Chondrocyte (in vitro differentiated cells): ENCODE data around the gene CARS1. TPM values are rescaled to one million over a fixed set of nuclear protein-coding genes. Genes with fewer than 3 reads are reported as not detected.
A peak's percentile ranks its signal among the peaks of the same experiment; 100 is the strongest.

Experiments
- DNase-seq: peaks from one replicate; pipeline ENCODE4 v3.0.0; 2021; ENCODE audit warnings: mixed read lengths, low spot score
- H3K27ac Mint-ChIP-seq: one replicate; pipeline ENCODE4 v1.8.0; 2021; ENCODE audit warnings: mild to moderate bottlenecking, moderate library complexity, mixed read lengths; ENCODE audit not compliant: unreplicated experiment
- H3K27me3 Mint-ChIP-seq: 2 replicates; pipeline ENCODE4 v1.8.0; 2021; ENCODE audit warnings: low read depth, mixed read lengths
- H3K36me3 Mint-ChIP-seq: 2 replicates; pipeline ENCODE4 v1.8.0; 2021; ENCODE audit warnings: low read depth, mixed read lengths
- H3K4me1 Mint-ChIP-seq: 2 replicates; pipeline ENCODE4 v1.8.0; 2021; ENCODE audit warnings: low read depth, mild to moderate bottlenecking, mixed read lengths
- H3K4me3 Mint-ChIP-seq: one replicate; pipeline ENCODE4 v1.8.0; 2021; ENCODE audit warnings: mild to moderate bottlenecking, moderate library complexity, mixed read lengths; ENCODE audit not compliant: unreplicated experiment
- H3K9me3 Mint-ChIP-seq: 2 replicates; pipeline ENCODE4 v1.8.0; 2021; ENCODE audit warnings: low read depth, mixed read lengths
- total RNA-seq: library from RNA; stranded (reverse); gene quantifications from 3 replicates; pipeline ENCODE4 v1.2.1, GENCODE V29; 2021
- TF ChIP-seq, protein P1 (sequence below): fragments of 200-600 bp; sonication (generic); IDR thresholded peaks from 2 replicates; pipeline ENCODE4 v1.5.0; 2021; ENCODE audit warnings: antibody characterized with exemption, mild to moderate bottlenecking, moderate library complexity

The CARS1 gene
- total RNA-seq, 1 donor from 2014 or later, result 106 TPM

DNA sequence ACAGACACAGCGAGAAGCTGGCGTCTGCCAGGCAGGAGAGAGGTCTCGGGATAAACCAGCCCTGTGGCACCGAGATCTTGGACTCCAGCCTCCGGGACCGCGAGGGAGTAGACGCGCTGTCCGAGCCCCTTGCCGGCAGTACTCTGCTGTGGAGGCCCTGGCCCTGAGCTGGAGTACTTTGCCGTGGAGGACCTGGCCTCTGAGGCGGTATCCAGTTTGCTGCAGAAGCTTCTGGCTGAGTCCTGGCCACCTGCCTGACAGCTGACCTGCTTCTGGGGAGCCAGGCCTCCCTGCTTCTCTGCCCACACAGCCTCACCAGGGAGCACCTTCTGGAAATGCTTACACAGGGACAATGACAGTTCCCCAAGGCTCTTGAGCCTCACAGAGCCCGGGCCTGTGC lies 31.6 kb upstream of the CARS1 start:
- DNase-seq, result peak; percentile 80
- H3K36me3 Mint-ChIP-seq, result peaks cover 3% of the 10 kb centered on the region
- H3K4me1 Mint-ChIP-seq, result peaks cover 3% of the 10 kb centered on the region
- H3K27me3 Mint-ChIP-seq, result no peaks in the 10 kb centered on the region
- no peaks in the 10 kb centered on the region for H3K9me3 Mint-ChIP-seq
- H3K27ac Mint-ChIP-seq, result no peak overlapping the region
- H3K4me3 Mint-ChIP-seq, result no peak overlapping the region
- TF ChIP-seq, protein P1, sequence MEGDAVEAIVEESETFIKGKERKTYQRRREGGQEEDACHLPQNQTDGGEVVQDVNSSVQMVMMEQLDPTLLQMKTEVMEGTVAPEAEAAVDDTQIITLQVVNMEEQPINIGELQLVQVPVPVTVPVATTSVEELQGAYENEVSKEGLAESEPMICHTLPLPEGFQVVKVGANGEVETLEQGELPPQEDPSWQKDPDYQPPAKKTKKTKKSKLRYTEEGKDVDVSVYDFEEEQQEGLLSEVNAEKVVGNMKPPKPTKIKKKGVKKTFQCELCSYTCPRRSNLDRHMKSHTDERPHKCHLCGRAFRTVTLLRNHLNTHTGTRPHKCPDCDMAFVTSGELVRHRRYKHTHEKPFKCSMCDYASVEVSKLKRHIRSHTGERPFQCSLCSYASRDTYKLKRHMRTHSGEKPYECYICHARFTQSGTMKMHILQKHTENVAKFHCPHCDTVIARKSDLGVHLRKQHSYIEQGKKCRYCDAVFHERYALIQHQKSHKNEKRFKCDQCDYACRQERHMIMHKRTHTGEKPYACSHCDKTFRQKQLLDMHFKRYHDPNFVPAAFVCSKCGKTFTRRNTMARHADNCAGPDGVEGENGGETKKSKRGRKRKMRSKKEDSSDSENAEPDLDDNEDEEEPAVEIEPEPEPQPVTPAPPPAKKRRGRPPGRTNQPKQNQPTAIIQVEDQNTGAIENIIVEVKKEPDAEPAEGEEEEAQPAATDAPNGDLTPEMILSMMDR, result no peak

GRCh38 chr11:3087821-3088800 lies 30.9 kb upstream of the CARS1 start:
- TF ChIP-seq, protein P1, result no peak
- H3K36me3 Mint-ChIP-seq, result peaks cover 3% of the 10 kb centered on the region
- no peaks in the 10 kb centered on the region for H3K9me3 Mint-ChIP-seq
- peaks cover 3% of the 10 kb centered on the region for H3K4me1 Mint-ChIP-seq
- no peaks in the 10 kb centered on the region for H3K27me3 Mint-ChIP-seq
- H3K4me3 Mint-ChIP-seq, result no peak overlapping the region
- DNase-seq, result peak; percentile 79
- no peak overlapping the region for H3K27ac Mint-ChIP-seq

GRCh38 chr11:3087373-3087772 lies 30.1 kb upstream of the CARS1 start:
- DNase-seq, result peak; percentile 90
- TF ChIP-seq, protein P1, result no peak
- H3K4me3 Mint-ChIP-seq, result no peak overlapping the region
- H3K4me1 Mint-ChIP-seq, result peaks cover 3% of the 10 kb centered on the region
- no peaks in the 10 kb centered on the region for H3K9me3 Mint-ChIP-seq
- peaks cover 3% of the 10 kb centered on the region for H3K36me3 Mint-ChIP-seq
- H3K27me3 Mint-ChIP-seq, result no peaks in the 10 kb centered on the region
- H3K27ac Mint-ChIP-seq, result no peak overlapping the region

DNA sequence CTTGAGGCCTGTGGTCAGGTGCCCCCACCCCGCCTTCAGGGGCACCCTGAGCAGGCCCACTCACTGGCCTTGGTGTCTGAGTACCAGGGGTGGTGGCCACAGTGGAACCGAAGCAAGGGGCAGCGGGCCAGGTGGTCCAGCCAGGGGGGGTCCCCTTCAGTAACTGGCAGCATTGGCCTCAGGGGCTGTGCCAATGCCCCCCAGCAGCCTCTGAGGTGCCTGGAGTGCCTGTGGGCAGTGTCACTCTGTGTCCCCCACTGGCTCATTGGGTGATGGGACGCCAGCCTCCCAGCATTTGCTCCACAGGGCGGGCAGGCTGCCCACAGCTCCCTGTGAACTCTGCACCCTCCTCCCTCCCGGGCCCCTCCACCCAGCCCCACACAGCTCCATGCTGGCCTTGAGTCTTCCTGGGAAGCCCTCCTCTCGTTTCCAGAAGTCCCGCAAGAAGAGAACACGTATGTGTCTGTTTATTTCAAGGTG lies 29.5 kb upstream of the CARS1 start:
- Mint-ChIP-seq H3K27me3 (no peaks in the 10 kb centered on the region), H3K36me3 (peaks cover 2% of the 10 kb centered on the region), H3K9me3 (no peaks in the 10 kb centered on the region), H3K4me1 (no peaks in the 10 kb centered on the region), H3K4me3 (no peak overlapping the region), H3K27ac (no peak overlapping the region)
- peak; percentile 84 for DNase-seq
- TF ChIP-seq, protein P1, result no peak

DNA sequence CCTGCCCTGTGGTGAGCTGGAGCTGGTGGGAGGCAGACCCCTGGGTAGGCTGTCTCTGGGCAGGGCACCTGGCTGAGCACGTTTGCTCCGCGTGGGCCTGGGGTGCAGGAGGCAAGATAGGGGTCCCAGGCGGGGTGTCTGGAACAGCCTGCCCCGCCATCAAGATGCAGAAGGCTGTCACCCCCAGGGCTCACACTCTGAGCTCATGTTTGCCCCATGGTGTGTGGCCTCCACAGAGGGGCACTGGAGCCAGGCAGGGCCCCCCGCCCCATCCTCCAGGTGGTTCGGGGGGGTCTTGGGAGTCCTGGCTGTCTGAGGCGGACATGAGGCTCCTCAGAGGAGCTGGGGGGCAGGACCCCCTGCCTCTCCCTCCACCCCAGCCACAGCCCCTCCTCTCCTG lies 28.9 kb upstream of the CARS1 start:
- Mint-ChIP-seq H3K36me3 (peaks cover 2% of the 10 kb centered on the region), H3K27me3 (no peaks in the 10 kb centered on the region), H3K9me3 (no peaks in the 10 kb centered on the region), H3K27ac (no peak overlapping the region), H3K4me3 (no peak overlapping the region), H3K4me1 (no peaks in the 10 kb centered on the region)
- TF ChIP-seq, protein P1, result no peak
- DNase-seq, result peak; percentile 53
